ENCODE data around the gene BCAP31.

Gene BCAP31

DNA sequence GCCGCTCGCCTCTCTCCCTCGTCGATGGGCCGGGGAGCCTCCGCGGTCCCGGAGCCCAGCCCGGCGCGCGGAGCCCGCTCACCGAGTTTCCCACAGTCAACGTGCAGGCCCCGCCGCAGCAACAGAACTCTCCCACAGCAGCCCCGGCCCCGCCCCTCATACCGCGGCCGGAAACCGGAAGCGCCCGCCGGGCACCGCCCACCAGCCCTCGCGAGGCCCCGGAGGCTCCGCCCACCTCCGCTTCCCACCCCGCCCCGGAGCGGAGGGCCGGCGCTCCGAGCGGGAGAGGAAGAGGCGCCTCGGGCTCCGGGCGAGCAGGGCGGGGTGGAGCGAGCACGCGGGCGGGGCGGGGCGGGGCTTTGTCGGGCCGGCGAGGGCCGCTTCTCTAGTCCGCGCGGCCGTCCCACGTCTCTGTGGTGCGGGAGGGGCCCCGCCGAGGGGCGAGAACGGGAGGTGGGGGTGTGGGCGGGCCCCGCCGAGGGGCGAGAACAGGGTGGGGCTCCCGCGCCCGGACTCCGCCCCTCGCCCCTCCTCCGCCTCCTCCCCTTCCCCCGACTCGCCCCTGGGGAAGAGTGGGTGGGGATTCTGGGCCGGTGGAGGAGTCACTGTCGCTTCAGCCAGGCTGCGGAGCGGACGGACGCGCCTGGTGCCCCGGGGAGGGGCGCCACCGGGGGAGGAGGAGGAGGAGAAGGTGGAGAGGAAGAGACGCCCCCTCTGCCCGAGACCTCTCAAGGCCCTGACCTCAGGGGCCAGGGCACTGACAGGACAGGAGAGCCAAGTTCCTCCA is at the start of gene BCAP31, which contains the start of gene ABCD1:
Gene BCAP31 (minus strand): TSS at position 136 of the 787 bp plus-strand sequence. CDS start 1,143 bp downstream, outside the sequence.
Gene ABCD1 (plus strand): TSS at position 605 of the 787 bp plus-strand sequence. CDS start 411 bp downstream, outside the sequence.
- DNase-seq (ENCODE audit: low read depth, low spot score): no peak

DNA sequence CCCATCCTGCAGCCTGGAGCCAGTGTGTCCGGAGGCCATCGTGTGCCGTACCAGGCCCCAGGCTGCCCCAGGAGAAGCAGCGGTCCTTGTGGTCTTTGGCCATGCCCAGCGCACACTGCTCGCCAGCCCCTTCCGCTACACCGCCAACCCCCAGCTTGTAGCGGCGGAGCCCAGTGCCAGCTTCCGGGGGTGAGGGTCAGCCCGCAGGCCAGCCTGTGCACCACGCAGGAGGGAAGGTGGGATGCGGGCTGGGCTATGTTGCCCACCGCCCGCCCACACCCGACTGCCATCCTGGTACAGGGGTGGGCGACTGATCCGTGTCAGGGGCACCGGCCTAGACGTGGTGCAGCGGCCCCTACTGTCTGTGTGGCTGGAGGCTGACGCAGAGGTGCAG is 49.0 kb upstream of the BCAP31 start:
- no peak for DNase-seq (ENCODE audit: low read depth, low spot score)

DNA sequence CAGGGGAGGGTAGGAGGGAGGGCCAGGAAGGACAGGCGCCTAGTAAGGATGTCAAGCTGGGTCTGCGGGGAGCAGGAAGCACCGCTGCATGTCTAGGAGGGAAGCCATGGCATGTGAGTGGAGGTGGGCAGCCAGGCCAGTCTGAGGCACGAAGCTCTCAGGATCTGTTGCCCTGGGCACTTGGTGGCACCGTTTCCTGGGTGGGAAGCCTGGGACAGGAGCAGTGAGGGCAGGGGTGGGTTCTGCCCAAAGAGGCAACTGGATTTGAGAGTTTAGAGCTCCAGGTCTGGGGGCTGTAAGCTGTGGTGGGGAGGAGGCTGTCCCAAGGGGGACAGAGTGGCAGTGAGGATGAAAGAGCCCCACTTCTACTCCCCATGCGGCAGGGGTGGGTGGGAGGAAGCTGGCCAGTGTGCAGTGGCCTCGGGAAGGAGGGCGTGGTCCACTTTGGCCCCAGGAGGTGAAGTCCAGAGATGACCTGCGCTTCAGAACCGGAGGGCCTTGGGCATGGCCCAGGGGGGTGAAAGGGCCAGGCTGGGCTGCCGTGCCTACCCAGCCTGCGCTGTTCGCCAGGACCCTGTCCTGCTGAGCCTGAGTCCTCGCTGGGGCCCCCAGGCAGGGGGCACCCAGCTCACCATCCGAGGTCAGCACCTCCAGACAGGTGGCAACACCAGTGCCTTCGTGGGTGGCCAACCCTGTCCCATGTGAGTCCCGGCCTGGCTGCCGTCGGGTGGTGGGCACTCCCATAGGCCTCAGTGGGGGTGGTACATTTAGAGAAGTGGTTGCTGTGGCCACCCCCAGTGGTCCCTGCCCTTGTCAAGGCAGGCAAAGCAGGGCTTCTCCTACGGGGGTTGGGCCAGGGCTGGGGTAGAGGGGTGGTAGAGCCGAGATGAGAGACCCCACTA is 48.4 kb upstream of the BCAP31 start:
- DNase-seq (ENCODE audit: low read depth, low spot score): no peak

DNA sequence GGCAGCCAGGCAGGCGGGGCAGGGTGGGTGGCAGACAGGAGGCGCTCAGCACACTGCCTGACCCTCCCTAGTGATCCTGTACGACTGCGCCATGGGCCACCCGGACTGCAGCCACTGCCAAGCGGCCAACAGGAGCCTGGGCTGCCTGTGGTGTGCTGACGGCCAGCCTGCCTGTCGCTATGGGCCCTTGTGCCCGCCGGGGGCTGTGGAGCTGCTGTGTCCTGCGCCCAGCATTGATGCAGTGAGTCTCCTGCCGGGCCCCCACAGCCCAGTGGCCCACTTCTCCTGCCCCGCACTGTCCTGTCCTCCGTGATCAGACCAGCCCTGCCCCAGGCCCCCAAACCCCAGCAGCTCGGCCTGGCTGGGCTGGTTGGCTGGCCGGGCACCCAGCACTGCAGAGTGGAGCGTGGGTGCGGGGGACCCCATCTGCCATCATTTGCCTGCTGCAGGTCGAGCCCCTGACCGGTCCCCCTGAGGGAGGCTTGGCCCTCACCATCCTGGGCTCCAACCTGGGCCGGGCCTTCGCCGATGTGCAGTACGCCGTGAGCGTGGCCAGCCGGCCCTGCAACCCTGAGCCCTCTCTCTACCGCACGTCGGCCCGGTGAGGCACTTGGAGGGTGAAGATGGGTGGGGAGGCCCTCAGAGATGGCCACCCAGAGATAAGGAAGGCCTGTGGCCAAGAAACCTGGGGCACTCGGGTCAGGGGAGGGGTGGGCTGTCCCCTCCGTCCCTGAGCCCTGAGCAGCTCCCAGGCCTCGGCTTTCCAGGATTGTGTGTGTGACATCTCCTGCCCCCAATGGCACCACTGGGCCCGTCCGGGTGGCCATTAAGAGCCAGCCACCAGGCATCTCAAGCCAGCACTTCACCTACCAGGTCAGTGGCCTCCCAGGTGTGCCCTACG is 47.5 kb upstream of the BCAP31 start:
- DNase-seq (ENCODE audit: low read depth, low spot score): no peak

DNA sequence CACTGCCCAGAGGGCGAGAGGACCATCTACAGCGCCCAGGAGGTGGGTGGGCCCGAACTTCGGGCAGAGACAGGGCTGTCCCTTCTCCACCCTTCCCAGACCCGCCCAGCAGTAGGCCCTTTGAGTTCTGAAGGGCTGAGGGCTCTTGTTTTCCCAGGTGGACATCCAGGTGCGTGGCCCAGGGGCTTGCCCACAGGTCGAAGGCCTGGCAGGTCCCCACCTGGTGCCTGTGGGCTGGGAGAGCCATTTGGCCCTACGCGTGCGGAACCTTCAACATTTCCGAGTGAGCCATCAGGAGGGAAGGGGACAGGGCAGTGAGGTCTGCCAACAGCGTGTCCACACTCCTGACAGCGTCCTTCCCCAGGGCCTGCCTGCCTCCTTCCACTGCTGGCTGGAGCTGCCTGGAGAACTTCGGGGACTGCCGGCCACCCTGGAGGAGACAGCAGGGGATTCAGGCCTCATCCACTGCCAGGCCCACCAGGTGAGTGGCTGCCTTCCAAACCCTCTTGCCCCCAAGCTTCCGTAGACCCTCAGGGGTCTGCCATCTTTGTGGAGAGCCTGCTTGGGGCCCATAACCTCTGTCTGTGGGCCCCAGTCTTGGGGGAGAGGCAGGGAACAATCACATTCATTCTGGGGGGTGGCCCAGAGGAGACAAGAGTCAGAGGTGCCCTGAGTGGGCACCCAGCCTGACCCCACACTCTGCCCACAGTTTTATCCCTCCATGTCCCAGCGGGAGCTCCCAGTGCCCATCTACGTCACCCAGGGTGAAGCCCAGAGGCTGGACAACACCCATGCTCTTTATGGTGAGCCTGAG is 46.6 kb upstream of the BCAP31 start:
- no peak for DNase-seq (ENCODE audit: low read depth, low spot score)

DNA sequence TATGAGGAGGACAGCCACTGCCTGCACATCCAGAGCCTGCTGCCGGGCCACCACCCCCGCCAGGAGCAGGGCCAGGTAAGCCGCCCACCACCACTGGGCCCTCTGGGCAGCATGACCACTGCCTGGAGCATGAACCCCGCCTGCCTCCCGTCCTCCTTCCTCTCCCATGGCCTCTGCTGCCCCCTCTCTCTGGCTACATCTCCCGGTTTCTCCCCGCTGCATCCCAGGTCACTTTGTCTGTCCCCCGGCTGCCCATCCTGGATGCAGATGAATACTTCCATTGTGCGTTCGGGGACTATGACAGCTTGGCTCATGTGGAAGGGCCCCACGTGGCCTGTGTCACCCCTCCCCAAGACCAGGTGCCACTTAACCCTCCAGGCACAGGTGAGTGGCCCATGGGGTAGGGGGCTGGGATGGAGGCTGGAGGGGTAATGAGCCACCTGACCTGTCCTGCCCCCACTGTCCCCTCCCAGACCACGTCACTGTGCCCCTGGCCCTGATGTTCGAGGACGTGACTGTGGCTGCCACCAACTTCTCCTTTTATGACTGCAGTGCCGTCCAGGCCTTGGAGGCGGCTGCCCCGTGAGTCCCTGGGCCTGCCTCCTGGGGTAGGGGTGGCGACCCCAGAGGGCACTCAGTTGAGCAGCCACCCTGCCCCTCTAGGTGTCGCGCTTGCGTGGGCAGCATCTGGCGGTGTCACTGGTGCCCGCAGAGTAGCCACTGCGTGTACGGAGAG is 45.8 kb upstream of the BCAP31 start:
- DNase-seq (ENCODE audit: low read depth, low spot score): no peak

DNA sequence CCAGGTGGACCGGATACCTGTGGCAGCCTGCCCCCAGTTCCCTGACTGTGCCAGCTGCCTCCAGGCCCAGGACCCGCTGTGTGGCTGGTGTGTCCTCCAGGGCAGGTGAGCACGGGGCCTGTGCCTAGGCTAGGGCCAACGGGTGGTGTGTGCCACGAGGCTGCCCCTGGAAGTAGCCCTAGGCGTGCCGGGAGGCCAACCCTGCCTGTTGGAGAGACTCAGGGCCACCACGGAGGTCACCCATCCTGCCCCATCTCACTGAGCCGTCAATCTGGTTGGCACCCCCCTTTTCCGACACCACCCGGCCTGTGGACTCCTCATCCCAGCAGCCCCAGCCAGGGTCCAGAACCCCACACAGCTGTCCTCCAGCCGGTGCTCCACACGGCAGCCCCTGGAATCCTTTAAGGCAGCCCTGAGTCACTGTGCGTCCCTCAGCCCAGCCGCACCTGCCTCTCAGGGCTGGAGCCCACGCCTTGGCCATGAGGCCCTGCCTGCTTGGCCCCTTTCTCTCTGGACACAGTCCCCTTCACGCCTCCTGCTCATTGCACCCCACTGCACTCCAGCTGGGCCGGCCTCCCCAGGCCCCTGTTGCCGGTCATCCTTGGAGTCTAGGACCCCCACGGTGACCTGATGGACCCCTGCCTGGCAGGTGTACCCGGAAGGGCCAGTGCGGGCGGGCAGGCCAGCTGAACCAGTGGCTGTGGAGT is 45.1 kb upstream of the BCAP31 start:
- no peak for DNase-seq (ENCODE audit: low read depth, low spot score)

DNA sequence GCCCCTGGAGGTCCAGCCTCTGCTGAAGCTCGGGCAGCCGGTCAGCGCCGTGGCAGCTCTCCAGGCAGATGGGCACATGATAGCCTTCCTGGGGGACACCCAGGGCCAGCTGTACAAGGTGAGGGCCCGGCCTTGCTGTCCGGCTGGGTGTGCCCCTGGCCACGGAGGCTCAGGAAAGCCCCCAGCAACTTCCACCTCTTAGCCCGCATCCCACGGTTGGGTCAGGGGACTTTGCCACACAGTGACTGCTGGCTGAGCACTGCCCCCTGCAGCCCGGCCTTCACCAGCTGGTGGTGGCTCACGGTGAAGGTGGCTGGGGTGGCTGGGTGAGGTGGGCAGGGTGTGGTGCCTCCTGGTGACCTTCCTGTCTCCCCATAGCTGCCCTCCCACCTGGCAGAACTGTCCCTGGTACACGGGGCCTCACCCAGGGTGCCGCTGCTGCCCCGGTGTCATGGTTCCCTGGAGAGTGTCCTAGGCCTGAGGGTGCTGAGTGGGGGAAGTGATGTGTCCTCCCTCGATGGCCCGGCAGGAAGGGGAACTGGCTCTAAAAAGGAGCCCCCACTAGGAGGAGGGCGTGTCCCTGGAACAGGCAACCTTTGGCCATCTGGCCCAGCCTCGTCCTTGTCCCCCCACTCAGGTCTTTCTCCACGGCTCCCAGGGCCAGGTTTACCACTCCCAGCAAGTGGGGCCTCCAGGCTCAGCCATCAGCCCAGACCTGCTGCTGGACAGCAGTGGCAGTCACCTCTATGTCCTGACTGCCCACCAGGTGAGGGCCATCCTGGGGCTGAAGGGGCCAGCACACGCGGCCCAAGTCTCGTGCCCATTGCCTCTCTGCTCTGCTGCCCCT is 44.3 kb upstream of the BCAP31 start:
- DNase-seq (ENCODE audit: low read depth, low spot score): no peak

DNA sequence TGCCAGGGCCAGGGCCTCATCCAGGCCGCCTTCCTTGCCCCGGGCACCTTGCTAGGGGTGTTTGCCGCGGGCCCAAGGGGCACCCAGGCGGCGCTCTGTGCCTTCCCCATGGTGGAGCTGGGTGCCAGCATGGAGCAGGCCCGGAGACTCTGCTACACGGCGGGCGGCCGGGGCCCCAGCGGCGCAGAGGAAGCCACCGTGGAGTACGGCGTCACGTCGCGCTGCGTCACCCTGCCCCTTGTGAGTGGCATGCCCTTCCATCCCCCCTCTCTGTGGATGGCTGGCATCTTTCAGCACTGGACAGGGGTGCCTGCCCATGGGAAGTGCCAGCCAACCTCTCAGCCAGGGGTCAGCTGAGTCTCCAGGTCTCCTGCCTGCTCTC is 43.5 kb upstream of the BCAP31 start:
- DNase-seq (ENCODE audit: low read depth, low spot score): no peak

DNA sequence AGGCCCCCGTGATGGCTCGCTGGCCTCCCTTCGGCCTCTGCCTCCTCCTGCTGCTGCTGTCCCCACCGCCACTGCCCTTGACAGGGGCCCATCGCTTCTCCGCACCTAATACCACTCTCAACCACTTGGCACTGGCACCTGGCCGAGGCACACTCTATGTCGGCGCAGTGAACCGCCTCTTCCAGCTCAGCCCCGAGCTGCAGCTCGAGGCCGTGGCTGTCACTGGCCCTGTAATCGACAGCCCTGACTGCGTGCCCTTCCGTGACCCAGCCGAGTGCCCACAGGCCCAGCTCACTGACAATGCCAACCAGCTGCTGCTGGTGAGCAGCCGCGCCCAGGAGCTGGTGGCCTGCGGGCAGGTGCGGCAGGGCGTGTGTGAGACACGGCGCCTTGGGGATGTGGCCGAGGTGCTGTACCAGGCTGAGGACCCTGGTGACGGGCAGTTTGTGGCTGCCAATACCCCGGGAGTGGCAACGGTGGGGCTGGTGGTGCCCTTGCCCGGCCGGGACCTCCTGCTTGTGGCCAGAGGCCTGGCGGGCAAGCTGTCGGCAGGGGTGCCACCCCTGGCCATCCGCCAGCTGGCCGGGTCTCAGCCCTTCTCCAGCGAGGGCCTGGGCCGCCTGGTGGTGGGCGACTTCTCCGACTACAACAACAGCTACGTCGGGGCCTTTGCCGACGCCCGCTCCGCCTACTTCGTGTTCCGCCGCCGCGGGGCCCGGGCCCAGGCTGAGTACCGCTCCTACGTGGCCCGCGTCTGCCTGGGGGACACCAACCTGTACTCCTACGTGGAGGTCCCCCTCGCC is 42.9 kb upstream of the BCAP31 start:
- no peak for DNase-seq (ENCODE audit: low read depth, low spot score)

DNA sequence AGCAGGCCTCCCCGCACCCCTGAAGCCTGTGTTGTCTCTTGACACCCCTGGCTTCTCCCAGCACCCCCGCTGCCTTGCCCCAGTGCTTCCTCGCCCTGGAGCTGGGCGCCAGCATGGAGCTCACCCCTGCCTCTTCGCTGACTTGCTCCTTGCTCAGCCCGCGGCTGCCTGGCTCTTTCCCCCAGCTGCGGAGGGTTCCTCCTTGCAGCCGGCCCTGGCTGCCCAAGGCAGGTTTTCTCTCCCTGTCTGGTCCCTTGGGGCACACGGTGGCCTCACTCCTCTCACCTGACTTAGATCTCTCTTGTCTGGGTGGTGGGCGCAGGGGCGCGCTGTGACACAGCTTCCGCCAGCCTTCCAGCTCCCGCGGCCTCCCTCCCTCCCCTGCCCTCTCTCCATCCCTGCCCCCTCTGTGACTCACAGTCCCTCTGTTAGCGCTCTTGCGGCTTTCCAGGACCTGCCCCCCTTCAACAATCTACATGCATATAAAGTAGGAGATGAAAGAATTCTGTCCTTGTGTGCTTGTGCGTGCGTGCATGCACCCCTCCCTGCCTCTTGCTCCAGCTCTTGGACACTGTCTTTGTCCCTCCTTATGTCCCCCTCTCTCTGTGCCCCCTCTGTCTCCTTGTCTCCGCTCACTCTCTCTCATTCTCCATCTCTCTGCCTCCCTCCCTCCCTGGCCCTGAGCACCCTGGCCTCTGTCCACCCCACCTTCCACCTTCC is 42.1 kb upstream of the BCAP31 start:
- DNase-seq (ENCODE audit: low read depth, low spot score): no peak

DNA sequence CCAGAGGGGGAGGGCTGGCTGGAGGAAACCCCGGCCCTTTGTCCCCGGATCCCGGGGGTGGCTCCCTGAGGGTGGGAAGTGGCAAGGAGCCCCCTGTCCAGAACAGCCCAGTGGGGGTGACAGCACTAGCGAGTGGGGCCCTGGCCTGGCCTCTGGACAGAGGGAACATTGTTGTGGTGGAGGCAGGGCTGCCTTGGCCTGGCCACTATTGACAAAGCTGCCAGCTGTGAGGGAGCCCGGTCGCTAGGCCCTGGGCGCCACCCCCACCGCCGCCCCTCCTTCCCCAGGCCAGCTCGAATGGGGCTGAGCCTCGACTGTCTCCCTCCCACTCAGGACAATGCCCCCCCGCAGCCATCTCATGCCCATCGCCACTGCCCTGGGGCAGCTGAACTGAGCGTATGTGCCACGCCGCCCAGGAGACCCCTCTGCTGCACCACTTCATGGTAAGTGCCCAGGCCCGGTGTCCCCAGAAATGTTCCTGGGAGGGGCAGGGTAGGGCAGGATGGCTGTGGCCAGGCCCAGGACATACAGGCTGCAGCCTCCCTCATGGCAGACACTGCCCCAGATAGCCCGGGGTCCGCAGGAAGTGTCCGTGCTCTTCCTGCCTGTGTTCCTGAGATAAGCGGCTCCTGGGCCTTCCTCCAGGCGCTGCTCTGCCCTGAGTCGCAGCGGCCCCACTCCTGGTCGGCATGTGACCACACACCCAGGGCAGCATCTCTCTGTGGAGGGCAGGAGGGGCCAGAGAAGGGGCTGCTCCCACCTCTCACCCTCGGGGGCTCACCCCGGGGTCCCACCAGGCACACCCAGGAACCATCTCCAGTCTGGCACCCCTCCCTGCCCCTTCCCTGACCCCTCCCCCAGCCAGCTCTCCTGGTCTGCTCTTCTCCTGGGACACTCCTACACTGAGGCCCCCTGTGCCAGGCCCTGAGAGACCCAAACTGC is 41.2 kb upstream of the BCAP31 start:
- DNase-seq (ENCODE audit: low read depth, low spot score): no peak

DNA sequence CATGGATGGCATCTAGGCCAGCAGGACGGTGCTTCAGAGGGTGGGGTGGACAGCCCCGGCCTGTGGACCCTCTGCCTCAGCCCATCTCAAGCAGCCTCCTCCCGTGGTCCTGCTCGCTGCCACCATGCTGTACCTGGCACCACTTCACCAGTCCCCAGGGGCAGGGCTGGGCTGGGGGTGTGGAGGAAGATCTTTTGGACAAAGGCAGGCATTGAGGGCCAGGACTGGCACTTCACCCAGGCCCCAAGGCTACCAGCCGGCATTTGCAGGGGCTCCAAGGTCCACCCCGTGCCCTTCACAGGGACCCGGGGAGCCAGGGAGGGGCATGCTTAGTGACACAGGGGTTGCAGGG is 40.6 kb upstream of the BCAP31 start:
- DNase-seq (ENCODE audit: low read depth, low spot score): no peak

DNA sequence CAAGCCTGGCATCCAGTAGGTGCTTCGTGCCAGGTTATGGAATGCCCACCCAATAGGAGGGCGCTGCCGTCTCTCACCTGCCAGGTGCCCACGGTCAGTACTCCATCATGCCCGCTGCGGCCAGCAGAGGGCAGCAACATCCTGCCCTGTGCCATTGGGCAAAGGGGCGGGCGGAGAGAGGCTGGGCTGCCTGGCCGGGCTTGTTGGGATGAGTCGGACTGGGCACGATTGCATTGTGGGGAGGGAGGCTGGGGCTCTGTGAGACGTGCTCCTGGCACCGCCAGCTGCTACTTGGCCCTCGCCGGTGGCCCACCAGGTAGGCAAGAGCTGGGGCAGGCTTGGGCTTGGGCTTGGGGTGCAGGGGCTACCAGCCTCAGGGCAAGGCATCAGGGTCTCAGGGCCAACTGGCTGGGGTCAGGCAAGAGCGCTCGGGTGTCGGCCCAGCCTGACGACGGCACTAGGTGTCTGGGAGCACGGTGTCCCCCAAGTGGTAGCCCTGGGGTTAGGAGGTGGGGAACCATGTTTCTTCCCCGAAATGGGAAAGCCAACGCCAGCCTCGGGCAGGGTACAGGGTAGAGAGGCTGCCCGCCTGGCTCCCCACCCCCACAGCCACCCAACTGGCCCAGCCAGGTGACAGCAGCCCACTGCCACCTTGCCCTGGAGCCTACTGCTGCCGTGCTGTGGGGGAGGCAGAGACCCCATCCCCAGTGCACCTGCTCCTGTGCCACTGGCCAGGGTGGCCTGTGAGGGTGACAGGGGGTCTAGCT is 40.0 kb upstream of the BCAP31 start, which contains the start of gene PLXNB3:
Gene PLXNB3 (plus strand): TSS at position 261 of the 767 bp plus-strand sequence. CDS start 1,287 bp downstream, outside the sequence.
- DNase-seq (ENCODE audit: low read depth, low spot score): peak; percentile 23
